Osteoblast (primary cell): ENCODE measurements around the gene C11orf21. TPM values are rescaled to one million over a fixed set of nuclear protein-coding genes. Genes with fewer than 3 reads are reported as not detected.
"Not testable (repeated sequence)": the region's sequence is repeated elsewhere in the genome, so short reads cannot be mapped to it uniquely, and the experiment has no call there.

Source experiments
- DNase-seq: peaks from one replicate; pipeline ENCODE4 v3.0.0; 2011; ENCODE audit warnings: low spot score, mixed read lengths; ENCODE audit not compliant: insufficient read length; ENCODE audit errors: missing footprints
- H2AFZ ChIP-seq: 2 replicates; pipeline ENCODE4 v1.6.0; 2011; ENCODE audit warnings: mild to moderate bottlenecking, low read length
- H3K27ac ChIP-seq: 2 replicates; pipeline ENCODE4 v1.5.1; 2011; ENCODE audit warnings: mild to moderate bottlenecking, low read depth, low read length, moderate library complexity
- H3K27me3 ChIP-seq: 2 replicates; pipeline ENCODE4 v1.6.0; 2012; ENCODE audit warnings: mild to moderate bottlenecking, control low read depth, inconsistent platforms, low read length, moderate library complexity; ENCODE audit not compliant: insufficient read depth
- H3K36me3 ChIP-seq: 2 replicates; pipeline ENCODE4 v1.5.1; 2011; ENCODE audit warnings: mild to moderate bottlenecking, low read length, control low read depth, moderate library complexity; ENCODE audit not compliant: insufficient read depth
- H3K4me1 ChIP-seq: 2 replicates; pipeline ENCODE4 v1.5.1; 2011; ENCODE audit warnings: mild to moderate bottlenecking, low read length, control low read depth, moderate library complexity; ENCODE audit not compliant: insufficient read depth
- H3K4me2 ChIP-seq: 2 replicates; pipeline ENCODE4 v1.6.0; 2011; ENCODE audit warnings: mild to moderate bottlenecking, low read length; ENCODE audit not compliant: insufficient read depth
- H3K4me3 ChIP-seq: fragments of 200-600 bp; sonication (generic); 3 replicates; pipeline ENCODE4 v1.5.1; 2012; ENCODE audit warnings: mild to moderate bottlenecking, low read length, inconsistent platforms; ENCODE audit not compliant: insufficient read depth
- H3K79me2 ChIP-seq: 2 replicates; pipeline ENCODE4 v1.6.0; 2012; ENCODE audit warnings: mild to moderate bottlenecking, low read length, control low read depth, inconsistent platforms; ENCODE audit not compliant: insufficient read depth
- H3K9me3 ChIP-seq: 2 replicates; pipeline ENCODE4 v1.5.1; 2011; ENCODE audit warnings: low read depth, low read length, control low read depth
- H4K20me1 ChIP-seq: 2 replicates; pipeline ENCODE4 v1.6.0; 2012; ENCODE audit warnings: mild to moderate bottlenecking, low read length, control low read depth; ENCODE audit not compliant: insufficient read depth
- total RNA-seq: library from RNA; depleted of rRNA; stranded (reverse); fragments of >200 nt; gene quantifications from 2 replicates; pipeline ENCODE4 v1.2.3, GENCODE V29; 2012
- TF ChIP-seq, protein P1 (sequence below): IDR thresholded peaks from 2 replicates; pipeline ENCODE4 v1.5.1; 2011; ENCODE audit warnings: mild to moderate bottlenecking, low read depth, low read length, moderate library complexity; ENCODE audit errors: extremely low read depth

C11orf21 gene
- total RNA-seq, 1 donor = 0.36 TPM

DNA sequence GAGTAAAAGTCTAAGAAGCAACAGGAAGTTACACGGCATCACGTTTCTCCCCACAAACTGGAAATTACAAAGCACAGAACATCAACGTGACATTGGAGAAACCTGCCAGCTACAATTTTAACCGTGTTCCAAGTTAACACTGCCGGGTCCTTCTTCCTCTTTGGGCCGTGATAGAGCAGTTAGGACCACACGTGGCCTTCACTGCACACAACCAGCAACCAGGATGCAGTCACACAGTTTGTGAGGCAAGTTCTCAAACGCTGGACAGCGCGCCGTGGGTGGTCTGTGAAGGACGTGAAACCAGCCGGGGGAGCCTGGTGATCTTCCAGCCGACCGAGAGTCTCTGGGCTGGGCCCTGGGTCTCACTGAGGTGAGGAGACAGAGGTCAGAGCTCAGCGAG is 14.6 kb downstream of the C11orf21 start:
- Histone ChIP-seq H3K27me3 (peaks cover 30% of the 10 kb centered on the region), H3K27ac (no peak overlapping the region), H3K36me3 (no peaks in the 10 kb centered on the region)

DNA sequence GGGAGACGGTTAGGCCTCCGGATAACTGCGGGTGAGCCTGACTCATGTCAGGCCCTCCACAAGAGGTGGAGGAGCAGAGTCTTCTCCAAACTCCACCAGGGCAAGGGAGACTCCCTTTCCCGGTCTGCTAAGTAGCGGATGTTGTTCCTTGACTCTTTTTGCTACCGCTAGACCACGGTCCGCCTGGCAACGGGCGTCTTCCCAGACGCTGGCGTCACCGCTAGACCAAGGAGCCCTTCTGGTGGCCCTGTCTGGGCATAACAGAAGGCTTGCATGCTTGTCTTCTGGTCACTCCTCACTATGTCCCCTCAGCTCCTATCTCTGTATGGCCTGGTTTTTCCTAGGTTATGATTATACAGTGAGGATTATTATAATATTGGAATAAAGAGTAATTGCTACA is 15.4 kb downstream of the C11orf21 start:
- H3K4me2 ChIP-seq, H3K36me3 ChIP-seq, DNase-seq, H3K79me2 ChIP-seq, H3K4me3 ChIP-seq, H3K27ac ChIP-seq, H3K4me1 ChIP-seq, H4K20me1 ChIP-seq, H3K9me3 ChIP-seq, H2AFZ ChIP-seq: not testable (repeated sequence)
- H3K27me3 ChIP-seq = peaks cover 32% of the 10 kb centered on the region

More for the DNA sequence above, 14.6 kb downstream of the C11orf21 start:
- TF ChIP-seq, protein P1, sequence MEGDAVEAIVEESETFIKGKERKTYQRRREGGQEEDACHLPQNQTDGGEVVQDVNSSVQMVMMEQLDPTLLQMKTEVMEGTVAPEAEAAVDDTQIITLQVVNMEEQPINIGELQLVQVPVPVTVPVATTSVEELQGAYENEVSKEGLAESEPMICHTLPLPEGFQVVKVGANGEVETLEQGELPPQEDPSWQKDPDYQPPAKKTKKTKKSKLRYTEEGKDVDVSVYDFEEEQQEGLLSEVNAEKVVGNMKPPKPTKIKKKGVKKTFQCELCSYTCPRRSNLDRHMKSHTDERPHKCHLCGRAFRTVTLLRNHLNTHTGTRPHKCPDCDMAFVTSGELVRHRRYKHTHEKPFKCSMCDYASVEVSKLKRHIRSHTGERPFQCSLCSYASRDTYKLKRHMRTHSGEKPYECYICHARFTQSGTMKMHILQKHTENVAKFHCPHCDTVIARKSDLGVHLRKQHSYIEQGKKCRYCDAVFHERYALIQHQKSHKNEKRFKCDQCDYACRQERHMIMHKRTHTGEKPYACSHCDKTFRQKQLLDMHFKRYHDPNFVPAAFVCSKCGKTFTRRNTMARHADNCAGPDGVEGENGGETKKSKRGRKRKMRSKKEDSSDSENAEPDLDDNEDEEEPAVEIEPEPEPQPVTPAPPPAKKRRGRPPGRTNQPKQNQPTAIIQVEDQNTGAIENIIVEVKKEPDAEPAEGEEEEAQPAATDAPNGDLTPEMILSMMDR = no peak
- no peaks in the 10 kb centered on the region for H4K20me1 ChIP-seq
- no peak overlapping the region for H2AFZ ChIP-seq
- no peaks in the 10 kb centered on the region for H3K9me3 ChIP-seq
- H3K79me2 ChIP-seq = no peaks in the 10 kb centered on the region
- DNase-seq = peak; percentile 32
- no peak overlapping the region for H3K4me3 ChIP-seq
- no peak overlapping the region for H3K4me2 ChIP-seq
- H3K4me1 ChIP-seq = no peaks in the 10 kb centered on the region

DNA sequence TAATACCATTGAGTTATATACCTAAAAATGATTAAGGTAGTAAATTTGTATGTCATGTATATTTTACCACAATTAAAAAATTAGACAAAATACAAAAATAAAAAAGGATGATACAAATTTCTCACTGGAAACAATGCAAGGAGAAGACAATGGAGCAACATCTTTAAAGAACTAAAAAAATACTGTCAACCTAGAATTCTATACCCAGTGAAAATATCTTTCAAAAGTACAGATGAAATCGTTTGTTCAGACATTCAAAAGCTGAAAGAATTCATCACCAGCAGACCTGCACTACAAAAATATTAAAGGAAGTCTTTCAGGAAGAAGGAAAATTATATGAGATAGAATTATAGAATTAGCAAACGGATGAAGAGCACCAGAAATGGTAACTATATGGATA is 21.5 kb downstream of the C11orf21 start:
- H3K4me3 ChIP-seq = no peak overlapping the region
- H3K4me1 ChIP-seq = no peaks in the 10 kb centered on the region
- no peak overlapping the region for H2AFZ ChIP-seq
- H3K27me3 ChIP-seq = peaks cover 34% of the 10 kb centered on the region
- H3K9me3 ChIP-seq = no peaks in the 10 kb centered on the region
- no peak overlapping the region for H3K4me2 ChIP-seq
- H4K20me1 ChIP-seq = no peaks in the 10 kb centered on the region
- TF ChIP-seq, protein P1 = no peak
- DNase-seq = no peak
- no peaks in the 10 kb centered on the region for H3K79me2 ChIP-seq
- H3K27ac ChIP-seq = no peak overlapping the region
- H3K36me3 ChIP-seq = no peaks in the 10 kb centered on the region

DNA sequence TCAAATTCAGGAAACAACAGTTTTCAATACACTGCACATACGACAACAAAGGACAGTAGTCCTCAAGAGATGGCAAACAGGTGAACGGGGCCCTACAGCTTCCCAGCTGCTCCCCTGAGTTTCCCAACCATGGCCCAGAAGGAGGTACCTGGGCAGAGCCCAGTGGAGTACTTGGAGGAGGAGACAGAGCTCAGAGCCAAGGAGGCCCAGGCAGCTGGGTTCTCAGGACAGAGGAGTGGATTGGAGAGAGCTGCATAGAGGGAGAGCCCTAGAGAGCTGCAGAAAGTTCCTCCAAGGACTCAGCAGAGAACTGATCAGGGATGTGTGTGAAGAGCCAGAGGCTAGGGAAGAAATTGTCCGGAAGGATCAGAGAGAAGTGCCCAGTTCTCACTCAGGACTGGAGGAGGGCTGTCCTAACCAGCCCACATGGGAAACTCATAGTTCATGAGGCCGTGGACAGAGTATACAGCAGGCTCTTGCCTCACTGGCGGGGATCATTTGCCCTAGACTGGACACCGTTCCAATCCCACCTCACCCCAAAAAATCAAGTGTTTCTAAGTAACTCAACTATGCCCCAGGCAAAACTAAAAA is 23.7 kb downstream of the C11orf21 start:
- Histone ChIP-seq H4K20me1 (no peaks in the 10 kb centered on the region), H3K36me3 (no peaks in the 10 kb centered on the region), H2AFZ (no peak overlapping the region), H3K4me1 (no peaks in the 10 kb centered on the region), H3K4me3 (no peak overlapping the region), H3K4me2 (no peak overlapping the region), H3K9me3 (no peaks in the 10 kb centered on the region), H3K27me3 (peaks cover 33% of the 10 kb centered on the region), H3K79me2 (no peaks in the 10 kb centered on the region), H3K27ac (no peak overlapping the region)
- TF ChIP-seq, protein P1 = no peak
- no peak for DNase-seq
